KMS-11 (cell line): Measurements from ENCODE around the gene LRTM1.

Experiments
- H2AFZ ChIP-seq: fragments of 200-600 bp; sonication (generic); 2 replicates; pipeline ENCODE4 v1.6.1; 2016; ENCODE audit warnings: antibody characterized with exemption, mixed run types, low read depth
- H3K27ac ChIP-seq: fragments of 200-600 bp; sonication (generic); 2 replicates; pipeline ENCODE4 v1.6.1; 2016; ENCODE audit warnings: mild to moderate bottlenecking, mixed run types
- H3K27me3 ChIP-seq: fragments of 200-600 bp; sonication (generic); 2 replicates; pipeline ENCODE4 v1.6.1; 2017; ENCODE audit warnings: mild to moderate bottlenecking, low read depth, mixed run types, moderate library complexity; ENCODE audit not compliant: insufficient read depth
- H3K36me3 ChIP-seq: fragments of 200-600 bp; sonication (generic); 2 replicates; pipeline ENCODE4 v1.6.1; 2017; ENCODE audit warnings: mild to moderate bottlenecking, mixed run types; ENCODE audit not compliant: insufficient read depth
- H3K4me1 ChIP-seq: fragments of 200-600 bp; sonication (generic); 2 replicates; pipeline ENCODE4 v1.6.1; 2016; ENCODE audit warnings: mild to moderate bottlenecking, low read depth, mixed run types; ENCODE audit not compliant: poor library complexity, severe bottlenecking
- H3K4me2 ChIP-seq: fragments of 200-600 bp; sonication (generic); 2 replicates; pipeline ENCODE4 v1.7.0; 2016; ENCODE audit warnings: mild to moderate bottlenecking, mixed run types
- H3K4me3 ChIP-seq: fragments of 200-600 bp; sonication (generic); IDR thresholded peaks from 2 replicates; pipeline ENCODE4 v1.6.1; 2017; ENCODE audit warnings: low read depth, low read length, mixed read lengths; ENCODE audit not compliant: insufficient read depth
- H3K79me2 ChIP-seq: fragments of 200-600 bp; sonication (generic); 2 replicates; pipeline ENCODE4 v1.6.1; 2016; ENCODE audit warnings: low read depth, mixed run types; ENCODE audit not compliant: insufficient read depth
- H3K9ac ChIP-seq: fragments of 200-600 bp; sonication (generic); 2 replicates; pipeline ENCODE4 v1.6.1; 2016; ENCODE audit warnings: mild to moderate bottlenecking, mixed run types
- H4K20me1 ChIP-seq: fragments of 200-600 bp; sonication (generic); 2 replicates; pipeline ENCODE4 v1.6.1; 2016; ENCODE audit warnings: mild to moderate bottlenecking, mixed run types; ENCODE audit not compliant: insufficient read depth
- TF ChIP-seq, protein P1 (sequence below): fragments of 200-600 bp; sonication (generic); conservative IDR thresholded peaks from 2 replicates; pipeline ENCODE4 v1.6.1; 2017; ENCODE audit warnings: low read depth, mild to moderate bottlenecking, antibody characterized with exemption, low read length, moderate library complexity, mixed read lengths

Gene LRTM1

DNA sequence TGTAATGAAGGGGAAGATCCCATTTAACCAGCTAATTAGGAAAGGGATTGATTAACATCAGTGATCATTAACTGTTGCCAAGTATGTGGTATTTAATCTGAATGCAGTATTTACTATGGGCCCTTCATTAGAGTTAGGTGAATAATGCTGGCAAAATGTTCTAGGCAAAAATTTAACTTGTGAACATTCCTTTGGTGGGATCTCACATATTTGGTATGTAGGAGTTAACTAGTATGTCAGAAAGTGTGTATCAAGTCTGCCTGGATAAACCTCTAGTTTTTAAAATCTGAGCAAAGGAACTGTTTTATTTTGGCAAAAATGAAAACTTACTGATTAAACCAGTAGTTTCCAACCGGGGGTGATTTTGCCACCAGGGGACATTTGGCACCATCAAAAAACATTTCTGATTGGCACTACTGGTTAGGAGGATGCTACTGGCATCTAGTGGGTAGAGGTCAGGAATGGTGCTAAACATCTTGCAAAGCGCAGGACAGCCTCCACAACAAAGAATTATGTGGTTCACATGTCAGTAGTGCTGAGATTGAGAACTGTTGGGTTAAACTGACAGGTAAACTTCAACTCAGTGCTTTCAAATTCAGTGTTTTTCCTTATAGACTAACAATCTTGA is 22.5 kb downstream of the LRTM1 start:
- H3K4me1 ChIP-seq = no peaks in the 10 kb centered on the region
- no peaks in the 10 kb centered on the region for H3K36me3 ChIP-seq
- H3K4me2 ChIP-seq = no peak overlapping the region
- H3K27ac ChIP-seq = no peak overlapping the region
- H3K4me3 ChIP-seq = no peak overlapping the region
- H4K20me1 ChIP-seq = no peaks in the 10 kb centered on the region
- no peak overlapping the region for H2AFZ ChIP-seq
- H3K9ac ChIP-seq = no peak overlapping the region
- no peaks in the 10 kb centered on the region for H3K79me2 ChIP-seq
- TF ChIP-seq, protein P1, sequence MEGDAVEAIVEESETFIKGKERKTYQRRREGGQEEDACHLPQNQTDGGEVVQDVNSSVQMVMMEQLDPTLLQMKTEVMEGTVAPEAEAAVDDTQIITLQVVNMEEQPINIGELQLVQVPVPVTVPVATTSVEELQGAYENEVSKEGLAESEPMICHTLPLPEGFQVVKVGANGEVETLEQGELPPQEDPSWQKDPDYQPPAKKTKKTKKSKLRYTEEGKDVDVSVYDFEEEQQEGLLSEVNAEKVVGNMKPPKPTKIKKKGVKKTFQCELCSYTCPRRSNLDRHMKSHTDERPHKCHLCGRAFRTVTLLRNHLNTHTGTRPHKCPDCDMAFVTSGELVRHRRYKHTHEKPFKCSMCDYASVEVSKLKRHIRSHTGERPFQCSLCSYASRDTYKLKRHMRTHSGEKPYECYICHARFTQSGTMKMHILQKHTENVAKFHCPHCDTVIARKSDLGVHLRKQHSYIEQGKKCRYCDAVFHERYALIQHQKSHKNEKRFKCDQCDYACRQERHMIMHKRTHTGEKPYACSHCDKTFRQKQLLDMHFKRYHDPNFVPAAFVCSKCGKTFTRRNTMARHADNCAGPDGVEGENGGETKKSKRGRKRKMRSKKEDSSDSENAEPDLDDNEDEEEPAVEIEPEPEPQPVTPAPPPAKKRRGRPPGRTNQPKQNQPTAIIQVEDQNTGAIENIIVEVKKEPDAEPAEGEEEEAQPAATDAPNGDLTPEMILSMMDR = no peak
- no peaks in the 10 kb centered on the region for H3K27me3 ChIP-seq

DNA sequence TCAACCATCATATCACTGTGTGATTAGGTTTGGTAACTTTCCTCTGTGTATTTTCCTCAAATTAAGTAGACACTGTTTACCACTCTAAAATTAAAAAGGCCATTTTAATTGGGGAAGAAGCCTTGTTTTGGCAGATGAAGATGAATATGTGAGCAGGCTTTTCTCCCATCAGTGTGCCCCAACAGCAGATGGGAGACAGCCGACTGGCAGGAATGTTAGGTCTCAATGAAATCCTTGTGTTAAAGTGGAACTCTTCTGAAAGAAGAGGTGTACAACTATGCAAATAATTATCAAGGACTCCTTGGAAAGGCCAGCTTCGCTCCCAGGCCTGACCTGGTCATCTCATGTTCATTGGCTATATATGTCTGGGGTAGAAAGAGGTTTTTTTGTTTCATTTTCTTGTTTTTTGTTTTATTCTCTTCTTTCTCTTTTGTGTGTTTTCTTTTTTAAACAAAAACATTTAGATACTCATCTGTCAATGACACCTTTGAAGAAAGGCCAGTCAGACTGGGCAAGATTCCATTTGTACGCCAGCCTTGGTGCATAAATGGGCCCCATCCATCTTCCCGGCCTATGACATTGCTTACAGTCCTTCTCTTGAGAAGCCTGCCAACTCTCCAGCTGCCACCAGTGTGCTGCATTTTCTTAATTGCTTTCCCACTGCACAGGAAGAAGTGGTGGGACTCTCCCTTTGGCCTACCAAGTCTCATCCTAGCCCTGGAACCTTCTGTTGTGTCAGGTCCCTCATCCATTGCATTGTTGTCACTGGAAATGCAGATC is 25.8 kb downstream of the LRTM1 start:
- H4K20me1 ChIP-seq = no peaks in the 10 kb centered on the region
- no peaks in the 10 kb centered on the region for H3K79me2 ChIP-seq
- no peak overlapping the region for H2AFZ ChIP-seq
- no peak overlapping the region for H3K4me2 ChIP-seq
- TF ChIP-seq, protein P1 = no peak
- H3K9ac ChIP-seq = no peak overlapping the region
- no peak overlapping the region for H3K27ac ChIP-seq
- no peaks in the 10 kb centered on the region for H3K4me1 ChIP-seq
- H3K36me3 ChIP-seq = no peaks in the 10 kb centered on the region
- H3K27me3 ChIP-seq = no peaks in the 10 kb centered on the region
- H3K4me3 ChIP-seq = no peak overlapping the region

DNA sequence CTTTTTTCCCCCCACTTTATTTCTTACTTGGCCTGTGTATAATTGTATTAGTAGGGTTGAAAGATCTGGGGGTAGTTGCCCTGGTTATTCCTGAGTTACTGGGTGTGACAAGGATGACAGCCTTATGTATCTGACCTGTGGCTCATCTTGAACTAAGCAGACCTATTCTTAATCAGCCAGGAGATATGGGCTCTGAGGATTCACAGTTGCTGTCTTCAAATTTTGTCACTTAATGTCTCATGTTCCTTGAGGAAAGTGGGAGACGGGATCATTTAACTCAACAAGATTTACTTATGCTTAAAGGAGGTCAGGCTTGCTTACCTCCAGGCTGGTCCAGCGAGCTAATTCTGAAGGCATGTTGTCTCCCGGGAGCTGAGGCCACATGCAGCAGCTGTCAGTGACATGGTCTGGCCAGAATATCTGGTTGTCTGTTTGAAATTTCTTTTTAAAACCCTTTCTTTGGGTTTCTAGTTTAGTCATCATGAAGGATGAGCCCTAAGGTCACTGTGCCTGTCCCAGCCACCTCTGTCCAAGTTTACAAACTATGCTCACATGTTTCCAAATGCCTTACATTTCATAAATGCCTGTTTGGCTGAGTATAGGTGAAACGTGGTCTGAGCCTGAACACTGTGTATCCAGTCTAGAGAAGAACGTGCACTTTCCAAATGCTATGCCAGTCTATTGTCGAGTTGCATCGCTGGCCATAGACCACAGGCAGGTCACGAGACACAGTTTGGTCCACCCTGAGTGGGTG is 26.8 kb downstream of the LRTM1 start:
- no peaks in the 10 kb centered on the region for H3K79me2 ChIP-seq
- H3K4me2 ChIP-seq = no peak overlapping the region
- no peaks in the 10 kb centered on the region for H3K36me3 ChIP-seq
- no peak overlapping the region for H3K9ac ChIP-seq
- H3K4me1 ChIP-seq = no peaks in the 10 kb centered on the region
- no peak overlapping the region for H2AFZ ChIP-seq
- H4K20me1 ChIP-seq = no peaks in the 10 kb centered on the region
- H3K4me3 ChIP-seq = no peak overlapping the region
- no peak overlapping the region for H3K27ac ChIP-seq
- H3K27me3 ChIP-seq = no peaks in the 10 kb centered on the region
- TF ChIP-seq, protein P1 = no peak

DNA sequence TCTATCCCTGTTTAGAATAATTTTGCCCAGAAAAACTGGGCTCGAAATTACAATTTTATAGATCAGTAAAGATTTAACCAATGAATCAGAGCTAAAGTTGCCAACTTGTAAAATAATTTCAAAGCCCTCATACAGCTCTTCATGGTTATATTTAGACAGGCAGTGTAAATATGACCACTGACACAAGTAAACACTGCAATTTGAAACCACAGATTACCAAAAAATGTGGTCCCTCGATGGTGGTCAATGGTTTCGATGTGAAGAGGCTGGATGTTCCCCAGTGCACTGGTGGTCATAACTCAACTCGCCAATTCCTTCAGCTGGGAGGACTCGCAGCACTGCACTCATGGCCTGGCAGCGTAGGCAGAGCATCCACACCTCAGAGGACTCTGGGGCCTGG is 28.6 kb downstream of the LRTM1 start:
- no peak overlapping the region for H3K27ac ChIP-seq
- H3K36me3 ChIP-seq = no peaks in the 10 kb centered on the region
- no peak overlapping the region for H3K4me2 ChIP-seq
- H3K27me3 ChIP-seq = no peaks in the 10 kb centered on the region
- H3K79me2 ChIP-seq = no peaks in the 10 kb centered on the region
- no peak overlapping the region for H3K9ac ChIP-seq
- no peaks in the 10 kb centered on the region for H4K20me1 ChIP-seq
- TF ChIP-seq, protein P1 = no peak
- no peak overlapping the region for H3K4me3 ChIP-seq
- H3K4me1 ChIP-seq = no peaks in the 10 kb centered on the region
- no peak overlapping the region for H2AFZ ChIP-seq
